H1 (cell line): Measurements from ENCODE around the gene KLF9. TPM values are rescaled to one million over a fixed set of nuclear protein-coding genes. Genes with fewer than 3 reads are reported as not detected.

Experiments
- CTCF ChIA-PET: fragments of 300-600 bp; sonication (Branson Sonifier 250); formaldehyde crosslinking; loops from one replicate; lab custom pipeline; 2021; ENCODE audit not compliant: partially characterized antibody; lab: Charles Lee
- POLR2A ChIA-PET: fragments of 300-600 bp; sonication (Branson Sonifier 250); formaldehyde crosslinking; loops from one replicate; lab custom pipeline; 2021; ENCODE audit warnings: inconsistent platforms; ENCODE audit not compliant: partially characterized antibody; lab: Charles Lee
- DNase-seq, 2 experiments: peaks; one replicate each; pipeline versions ENCODE4 v3.0.0 to v3.0.0-alpha.2; 2010 to 2022; ENCODE audit warnings: low spot score in 2 of 2, low read depth in 1 of 2, mixed read lengths in 1 of 2
- FAIRE-seq: peaks from 2 replicates; lab custom pipeline; 2011; peaks lifted over from hg19 to GRCh38; lab: Jason Lieb, UNC
- H2AFZ ChIP-seq: 2 replicates; pipeline ENCODE4 v1.8.1; 2012; ENCODE audit warnings: low read length, inconsistent platforms
- H2AK5ac ChIP-seq: 2 replicates; pipeline ENCODE4 v1.6.1; 2013; ENCODE audit warnings: low read depth, low read length
- H2BK120ac ChIP-seq: replicated peaks from 2 replicates; pipeline ENCODE3; 2013; ENCODE audit warnings: low read depth, low read length, inconsistent platforms
- H2BK12ac ChIP-seq: 2 replicates; pipeline ENCODE4 v1.6.1; 2013; ENCODE audit warnings: low read depth, low read length
- H2BK15ac ChIP-seq: 2 replicates; pipeline ENCODE4 v1.6.1; 2013; ENCODE audit warnings: low read length
- H2BK20ac ChIP-seq: 2 replicates; pipeline ENCODE4 v1.6.1; 2013; ENCODE audit warnings: low read length
- H2BK5ac ChIP-seq: 2 replicates; pipeline ENCODE4 v1.6.1; 2013; ENCODE audit warnings: low read depth, low read length
- H3K14ac ChIP-seq: 2 replicates; pipeline ENCODE4 v1.6.1; 2013; ENCODE audit warnings: inconsistent platforms; ENCODE audit not compliant: insufficient read length
- H3K18ac ChIP-seq: 2 replicates; pipeline ENCODE4 v1.6.1; 2013; ENCODE audit warnings: low read length; ENCODE audit errors: extremely low read depth
- H3K23ac ChIP-seq: 2 replicates; pipeline ENCODE4 v1.6.1; 2013; ENCODE audit warnings: inconsistent platforms; ENCODE audit not compliant: insufficient read length
- H3K23me2 ChIP-seq: 2 replicates; pipeline ENCODE4 v1.6.1; 2013; ENCODE audit warnings: low read depth, low read length
- H3K27ac ChIP-seq: 2 replicates; pipeline ENCODE4 v1.6.1; 2011; ENCODE audit warnings: low read depth, low read length, inconsistent platforms
- H3K27me3 ChIP-seq, 4 experiments: replicated peaks in 1 of 4; 1 replicate in 1 of 4; 2 replicates in 3 of 4; pipeline versions ENCODE4 v1.6.1 to v1.8.1; 2011 to 2013; ENCODE audit warnings: low read length in 3 of 4, mild to moderate bottlenecking in 3 of 4, inconsistent platforms in 2 of 4, mixed read lengths in 2 of 4, moderate library complexity in 1 of 4; ENCODE audit not compliant: control insufficient read depth in 3 of 4, insufficient read depth in 3 of 4; ENCODE audit errors: extremely low read depth in 1 of 4
- H3K36me3 ChIP-seq, 4 experiments: 2 replicates each; pipeline versions ENCODE4 v1.6.1 to v1.8.1; 2011 to 2013; ENCODE audit warnings: mild to moderate bottlenecking in 4 of 4, low read length in 3 of 4, moderate library complexity in 2 of 4, control low read depth in 1 of 4, inconsistent platforms in 1 of 4; ENCODE audit not compliant: insufficient read depth in 4 of 4, control insufficient read depth in 2 of 4
- H3K4ac ChIP-seq: replicated peaks from 2 replicates; pipeline ENCODE3; 2013; ENCODE audit warnings: low read length, low read depth, mixed read lengths, inconsistent platforms; ENCODE audit not compliant: insufficient read length
- H3K4me1 ChIP-seq, 4 experiments: replicated peaks in 1 of 4; 1 replicate in 1 of 4; 2 replicates in 3 of 4; pipeline versions ENCODE4 v1.6.1 to v1.8.1; 2011 to 2013; ENCODE audit warnings: low read length in 3 of 4, inconsistent platforms in 2 of 4, mixed read lengths in 1 of 4; ENCODE audit not compliant: insufficient read depth in 4 of 4, control insufficient read depth in 3 of 4
- H3K4me2 ChIP-seq, 2 experiments: 2 replicates each; pipeline versions ENCODE4 v1.6.1 to v1.8.1; 2011 to 2013; ENCODE audit warnings: low read depth in 2 of 2, low read length in 2 of 2, control low read depth in 1 of 2, inconsistent platforms in 1 of 2, mild to moderate bottlenecking in 1 of 2; ENCODE audit not compliant: insufficient read depth in 1 of 2
- H3K4me3 ChIP-seq, 4 experiments: fragments of 200-600, 300-600 bp in 1 of 4; sonication (generic), shearing (Covaris generic), sonication (Bioruptor Twin) in 1 of 4; 2 replicates each; pipeline versions ENCODE4 v1.5.1 to v1.8.1; 2011 to 2016; ENCODE audit warnings: low read length in 4 of 4, low read depth in 3 of 4, control low read depth in 2 of 4, inconsistent platforms in 2 of 4, mild to moderate bottlenecking in 2 of 4, mixed read lengths in 1 of 4, moderate library complexity in 1 of 4; ENCODE audit not compliant: insufficient read depth in 2 of 4; ENCODE audit errors: extremely low read depth in 1 of 4
- H3K56ac ChIP-seq: replicated peaks from 2 replicates; pipeline ENCODE3; 2013; ENCODE audit warnings: low read depth, mild to moderate bottlenecking, mixed read lengths, low read length, inconsistent platforms; ENCODE audit not compliant: insufficient read length
- H3K79me1 ChIP-seq: 2 replicates; pipeline ENCODE4 v1.6.1; 2013; ENCODE audit warnings: low read depth, low read length, control low read depth
- H3K79me2 ChIP-seq, 2 experiments: 2 replicates each; pipeline versions ENCODE4 v1.6.1 to v1.8.1; 2012 to 2013; ENCODE audit warnings: low read length in 2 of 2, mild to moderate bottlenecking in 2 of 2, inconsistent platforms in 1 of 2; ENCODE audit not compliant: insufficient read depth in 2 of 2, control insufficient read depth in 1 of 2
- H3K9ac ChIP-seq, 4 experiments: replicated peaks in 1 of 4; 1 replicate in 1 of 4; 2 replicates in 3 of 4; pipeline versions ENCODE4 v1.6.1 to v1.8.1; 2011 to 2013; ENCODE audit warnings: low read depth in 3 of 4, low read length in 3 of 4, control low read depth in 2 of 4, mild to moderate bottlenecking in 2 of 4, moderate library complexity in 2 of 4, inconsistent platforms in 1 of 4; ENCODE audit errors: extremely low read depth in 1 of 4
- H3K9me3 ChIP-seq, 2 experiments: 2 replicates each; pipeline versions ENCODE4 v1.6.1 to v1.8.1; 2012 to 2013; ENCODE audit warnings: mild to moderate bottlenecking in 2 of 2, moderate library complexity in 2 of 2, control low read depth in 1 of 2, inconsistent platforms in 1 of 2, low read depth in 1 of 2, low read length in 1 of 2, mixed read lengths in 1 of 2; ENCODE audit not compliant: insufficient read depth in 2 of 2
- H4K20me1 ChIP-seq, 2 experiments: replicated peaks in 1 of 2; 2 replicates each; pipeline versions ENCODE3 to v1.8.1; 2011 to 2013; ENCODE audit warnings: inconsistent platforms in 2 of 2, low read length in 2 of 2, mild to moderate bottlenecking in 1 of 2; ENCODE audit not compliant: insufficient read depth in 2 of 2, control insufficient read depth in 1 of 2
- H4K5ac ChIP-seq: 2 replicates; pipeline ENCODE4 v1.6.1; 2013; ENCODE audit warnings: low read length, low read depth, mixed read lengths, inconsistent platforms; ENCODE audit not compliant: insufficient read length
- H4K8ac ChIP-seq: 2 replicates; pipeline ENCODE4 v1.8.0; 2013; ENCODE audit warnings: mild to moderate bottlenecking, moderate library complexity, low read length, inconsistent platforms; ENCODE audit not compliant: insufficient read depth; ENCODE audit errors: extremely low read depth
- H4K91ac ChIP-seq: replicated peaks from 2 replicates; pipeline ENCODE3; 2013; ENCODE audit warnings: low read length, mixed read lengths, inconsistent platforms; ENCODE audit not compliant: insufficient read length
- ATF3 ChIP-seq: IDR thresholded peaks from 2 replicates; pipeline ENCODE4 v1.6.1; 2011; ENCODE audit warnings: low read depth, mild to moderate bottlenecking, low read length; ENCODE audit not compliant: insufficient read depth
- BCL11A ChIP-seq, 2 experiments: IDR thresholded peaks; one replicate each; pipeline ENCODE4 v1.6.1; 2011; ENCODE audit warnings: low read depth in 2 of 2, low read length in 2 of 2, mild to moderate bottlenecking in 2 of 2
- CTBP2 ChIP-seq: IDR thresholded peaks from 2 replicates; pipeline ENCODE4 v1.7.0; 2011; ENCODE audit warnings: borderline replicate concordance, mild to moderate bottlenecking, moderate library complexity, mixed read lengths, low read length; ENCODE audit not compliant: insufficient read depth, insufficient read length
- KDM1A ChIP-seq: fragments of 200-600, 300-600 bp; sonication (generic); IDR thresholded peaks from 2 replicates; pipeline ENCODE4 v1.7.1; 2016; ENCODE audit warnings: mild to moderate bottlenecking, low read length, borderline replicate concordance
- NANOG ChIP-seq: IDR thresholded peaks from 2 replicates; pipeline ENCODE4 v1.6.1; 2011; ENCODE audit warnings: low read length, low read depth, mild to moderate bottlenecking, inconsistent platforms; ENCODE audit not compliant: insufficient read depth, poor library complexity, severe bottlenecking
- POU5F1 ChIP-seq: IDR thresholded peaks from 2 replicates; pipeline ENCODE4 v1.6.1; 2011; ENCODE audit warnings: low read depth, mild to moderate bottlenecking, low read length, moderate library complexity
- RXRA ChIP-seq: IDR thresholded peaks from 2 replicates; pipeline ENCODE4 v1.6.1; 2011; ENCODE audit warnings: low read depth, mild to moderate bottlenecking, low read length, moderate library complexity; ENCODE audit not compliant: insufficient read depth
- SIN3A ChIP-seq, 2 experiments: IDR thresholded peaks in 1 of 2; conservative IDR thresholded peaks in 1 of 2; 2 replicates each; pipeline ENCODE4 v1.6.1; 2011 to 2012; ENCODE audit warnings: low read length in 2 of 2, improper control_type of control experiment in 1 of 2, low read depth in 1 of 2, mild to moderate bottlenecking in 1 of 2
- SIRT6 ChIP-seq: IDR thresholded peaks from one replicate; pipeline ENCODE4 v1.7.1; 2012; ENCODE audit warnings: low read length, inconsistent platforms
- SIX5 ChIP-seq: IDR thresholded peaks from 2 replicates; pipeline ENCODE4 v1.6.1; 2011; ENCODE audit warnings: mild to moderate bottlenecking, low read depth, low read length
- SP1 ChIP-seq: IDR thresholded peaks from 2 replicates; pipeline ENCODE4 v1.6.1; 2011; ENCODE audit warnings: low read depth, low read length
- SP4 ChIP-seq: IDR thresholded peaks from 2 replicates; pipeline ENCODE4 v1.6.1; 2012; ENCODE audit warnings: low read length, inconsistent platforms
- TBP ChIP-seq: IDR thresholded peaks from 2 replicates; pipeline ENCODE4 v1.6.1; 2011; ENCODE audit warnings: low read depth, low read length, improper control_type of control experiment
- WGBS, 2 experiments: shearing (Covaris generic) in 1 of 2; methylation state at CpG; one replicate each; pipeline versions ENCODE4 v1.1.6 to v1.1.7; 2013 to 2015; ENCODE audit warnings: low lambda C conversion rate in 2 of 2, mixed read lengths in 2 of 2, inconsistent platforms in 1 of 2, low coverage in 1 of 2, missing lambda C conversion rate in 1 of 2; ENCODE audit not compliant: insufficient replicate concordance in 2 of 2, insufficient coverage in 1 of 2, insufficient read length in 1 of 2; ENCODE audit errors: extremely low coverage in 1 of 2, missing lambda C conversion rate in 1 of 2; 5-methylcytosine and 5-hydroxymethylcytosine counted together
- polyA plus RNA-seq, 7 experiments: library from polyadenylated mRNA; depleted of rRNA in 3 of 7; stranded (reverse) in 5 of 7; unstranded in 2 of 7; fragments of >200 nt in 5 of 7; fragments of 200-250 nt in 2 of 7; gene quantifications; 1 replicate in 5 of 7; 2 replicates in 1 of 7; 4 replicates in 1 of 7; pipeline versions ENCODE4 v1.2.1 to v1.2.3, GENCODE V29; 2011 to 2013; ENCODE audit warnings: missing spikeins in 2 of 7, mixed read lengths in 2 of 7
- total RNA-seq: library from RNA; stranded (reverse); fragmentation: NEBNext Ultra II Directional; extraction: Animal tissue kit (Norgen Biotek cat#: 25700); gene quantifications from 2 replicates; pipeline ENCODE4 v1.2.1, GENCODE V29; 2021

The KLF9 gene
- total and polyA plus RNA-seq, 2 of the 8 experiments (the other 6 are each of a cell fraction or from before 2014, with no cell fraction given) = 0.47 to 0.82 TPM

- Histone ChIP-seq H3K79me2 (no peaks in the 10 kb centered on the region), H4K8ac (no peak overlapping the region), H3K4ac (no peak overlapping the region), H3K9me3 (no peaks in the 10 kb centered on the region), H3K36me3 (no peaks in the 10 kb centered on the region), H2BK120ac (no peak overlapping the region), H3K79me1 (no peaks in the 10 kb centered on the region), H3K14ac (no peak overlapping the region), H4K20me1 (no peaks in the 10 kb centered on the region), H3K23ac (no peak overlapping the region), H2AFZ (peak overlapping the region; percentile 92), H3K27me3 (no peaks in the 10 kb centered on the region), H2AK5ac (no peak overlapping the region), H4K91ac (no peak overlapping the region), H3K23me2 (no peaks in the 10 kb centered on the region), H3K18ac (no peak overlapping the region), H3K4me3 (no peak overlapping the region), H3K9ac (no peak overlapping the region), H3K4me2 (no peak overlapping the region), H3K27ac (no peak overlapping the region), H2BK15ac (no peak overlapping the region), H2BK12ac (no peak overlapping the region), H3K56ac (no peak overlapping the region), H2BK20ac (no peak overlapping the region), H4K5ac (no peak overlapping the region), H2BK5ac (no peak overlapping the region), H3K4me1 (peaks cover 0 to 4% (median 0%) of the 10 kb centered on the region in 4 experiments; a peak in 2 of 7 replicates)
- CTCF ChIA-PET = interaction anchor here (0.7 to 1.1 kb wide), 2 partner anchors 9 to 16 kb away, joined by 3 to 5 read pairs; no protein-coding TSS in a partner anchor
- DNase-seq = no peak
- FAIRE-seq = no peak
- POLR2A ChIA-PET = no interaction called here
- 83% methylated on average over 14 of the region's 17 CpGs; no CpG with 5 or more reads in 1 of the 2 experiments for WGBS, 2 experiments
- no peak for TF ChIP-seq SP1
- no peak for TF ChIP-seq SIRT6
- no peak for TF ChIP-seq NANOG
- no peak for TF ChIP-seq SIN3A (conservative IDR thresholded peaks at IDR 0.05 in 1 of 2, IDR thresholded peaks at IDR 0.05 in 1 of 2; ENCODE audit: low read depth in 1 of 2, low read length in 2 of 2)
- no peak for TF ChIP-seq BCL11A (IDR thresholded peaks at IDR 0.05; ENCODE audit: low read depth in 2 of 2, low read length in 2 of 2)
- TF ChIP-seq POU5F1 = no peak
- TF ChIP-seq SIX5 = no peak
- no peak for TF ChIP-seq TBP
- no peak for TF ChIP-seq SP4
- TF ChIP-seq CTBP2 = no peak
- TF ChIP-seq KDM1A = no peak
- TF ChIP-seq RXRA = no peak
- no peak for TF ChIP-seq ATF3
Observed at GRCh38 chr9:70374962-70375618, 39.4 kb downstream of the KLF9 start.
